ENCODE measurements around the gene CREG1.
"Not testable (repeated sequence)": the region's sequence is repeated elsewhere in the genome, so short reads cannot be mapped to it uniquely, and the experiment has no call there.

CREG1 gene

GRCh38 chr1:167565922-167566321, 12.4 kb upstream of the CREG1 start:
- no peak for DNase-seq

DNA sequence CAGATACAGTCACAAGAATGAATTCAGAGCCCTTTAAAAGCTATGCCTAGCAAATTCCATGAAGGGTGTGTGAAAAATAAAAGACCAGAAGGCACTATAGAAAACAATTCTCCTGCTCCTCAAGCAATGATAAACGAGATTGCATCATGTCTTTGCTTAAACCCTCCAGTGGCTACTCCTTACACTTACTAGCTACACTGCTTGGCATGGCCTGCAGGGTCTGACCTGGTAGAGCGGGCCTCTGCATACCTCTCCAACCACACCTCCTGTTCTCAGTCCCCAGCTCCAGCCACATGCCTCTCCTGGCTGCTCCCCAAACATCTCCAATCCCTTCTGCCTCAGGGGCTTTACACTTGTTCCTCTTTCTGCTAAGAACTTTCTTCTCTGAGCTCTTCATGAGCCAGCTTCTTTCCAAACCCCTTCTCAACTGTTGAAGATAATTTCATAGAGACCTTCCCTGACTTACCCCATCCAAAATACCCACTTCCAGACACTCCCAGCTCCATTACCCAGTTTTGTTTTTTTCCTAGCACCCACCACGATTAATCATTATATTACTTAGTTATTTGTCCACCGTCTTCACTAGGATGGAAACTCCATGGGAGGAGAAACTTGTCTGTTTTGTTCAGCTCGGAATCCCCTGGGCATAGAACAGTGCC, 11.2 kb upstream of the CREG1 start:
- no peak for DNase-seq

- no peak for DNase-seq
Measured at GRCh38 chr1:167563579-167564246, 10.2 kb upstream of the CREG1 start.

DNA sequence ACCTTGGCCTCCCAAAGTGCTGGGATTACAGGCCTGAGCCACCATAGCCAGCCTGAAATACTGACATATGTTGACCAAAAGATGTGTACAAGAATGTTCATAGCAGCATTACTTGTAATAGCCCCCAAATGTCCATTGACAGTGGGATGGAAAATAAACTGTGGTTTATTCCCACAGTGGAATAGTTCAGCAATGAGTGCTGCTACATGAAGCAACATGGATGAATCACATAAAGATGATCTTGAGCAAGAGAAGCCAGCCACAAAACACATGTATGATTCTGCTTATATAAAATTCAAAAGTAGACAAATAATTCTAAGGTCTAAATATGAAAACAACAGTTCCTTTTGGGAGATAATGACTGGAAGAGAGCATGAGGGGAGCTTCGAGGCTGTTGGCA, 9.1 kb upstream of the CREG1 start:
- DNase-seq = no peak

GRCh38 chr1:167561753-167562152, 8.2 kb upstream of the CREG1 start:
- DNase-seq = no peak

- DNase-seq = peak; percentile 53
Measured at GRCh38 chr1:167555971-167556714, 2.6 kb upstream of the CREG1 start.

DNA sequence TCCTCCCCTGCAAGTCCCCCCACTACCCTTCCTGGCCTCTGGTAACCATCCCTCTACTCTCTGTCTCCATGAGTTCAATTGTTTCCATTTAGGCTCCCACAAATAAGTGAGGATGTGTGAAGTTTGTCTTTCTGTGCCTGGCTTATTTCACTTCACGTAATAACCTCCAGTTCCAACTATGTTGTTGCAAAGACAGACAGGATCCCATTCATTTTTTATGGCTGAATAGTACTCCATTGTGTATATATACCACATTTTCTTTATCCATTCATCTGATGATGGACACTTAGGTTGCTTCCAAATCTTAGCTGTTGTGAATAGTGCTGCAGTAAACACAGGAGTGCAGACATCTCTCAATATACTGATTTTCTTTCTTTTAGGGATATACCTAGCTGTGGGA, 1.5 kb upstream of the CREG1 start:
- DNase-seq = not testable (repeated sequence)

DNA sequence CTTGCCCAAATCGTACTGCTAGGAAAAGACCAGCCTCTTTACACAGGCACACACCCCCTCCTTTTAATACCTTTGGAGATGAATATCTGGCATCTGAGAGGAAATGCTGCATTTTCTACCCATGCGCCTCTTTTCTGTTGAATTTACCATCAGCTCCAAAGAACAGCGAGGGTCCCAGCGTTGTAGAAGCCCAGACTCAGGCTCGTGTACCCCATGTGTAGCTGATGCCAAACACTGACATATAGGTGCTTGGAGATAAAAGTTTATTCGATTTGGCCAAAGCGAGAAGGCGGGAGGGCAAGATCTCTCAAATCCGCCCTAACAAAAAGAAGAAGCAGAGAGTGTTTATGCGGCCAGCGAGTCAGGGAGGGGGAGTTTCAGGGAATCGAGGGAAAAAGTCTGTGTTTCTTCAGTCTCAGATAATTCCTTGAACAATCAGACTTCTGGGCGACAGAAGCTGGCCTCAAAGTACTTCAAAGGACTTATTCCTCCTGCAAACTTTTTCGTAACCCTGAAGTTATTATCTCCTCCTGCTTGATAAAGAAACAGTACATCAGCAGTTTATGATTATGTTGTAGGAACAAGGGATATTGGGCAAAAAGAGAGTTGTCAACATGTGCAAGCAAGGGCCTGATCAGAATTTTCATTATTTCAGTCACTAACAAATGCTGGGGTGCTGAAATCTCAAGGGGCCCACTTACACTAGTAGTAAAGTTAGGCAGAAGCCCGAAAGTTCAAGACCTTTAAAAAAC, 642 bp upstream of the CREG1 start:
- peak; percentile 72 for DNase-seq

DNA sequence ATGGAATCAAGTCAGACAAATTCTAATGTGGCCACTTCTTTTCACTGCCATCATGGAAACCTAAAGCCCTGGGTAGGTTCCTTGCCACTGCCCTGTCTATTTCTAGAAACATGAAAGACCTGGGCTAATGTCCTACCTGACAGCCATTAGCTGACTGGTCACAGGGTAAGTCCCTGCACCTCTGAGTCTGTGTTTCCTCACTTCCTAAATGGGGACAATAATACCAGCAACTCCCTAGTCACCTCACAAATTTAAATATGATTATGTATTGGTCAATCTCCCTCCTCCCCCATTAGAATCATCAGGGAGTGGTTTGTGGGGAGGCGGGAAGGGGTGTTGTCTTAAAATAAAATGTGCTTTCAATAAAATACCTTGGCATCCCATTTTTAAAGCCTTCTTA, 2.2 kb downstream of the CREG1 start:
- DNase-seq = no peak

- DNase-seq = no peak
Measured at GRCh38 chr1:167548059-167548932, 5.3 kb downstream of the CREG1 start.

GRCh38 chr1:167546935-167547334, 6.6 kb downstream of the CREG1 start:
- no peak for DNase-seq

GRCh38 chr1:167545349-167545748, 8.2 kb downstream of the CREG1 start:
- no peak for DNase-seq

DNA sequence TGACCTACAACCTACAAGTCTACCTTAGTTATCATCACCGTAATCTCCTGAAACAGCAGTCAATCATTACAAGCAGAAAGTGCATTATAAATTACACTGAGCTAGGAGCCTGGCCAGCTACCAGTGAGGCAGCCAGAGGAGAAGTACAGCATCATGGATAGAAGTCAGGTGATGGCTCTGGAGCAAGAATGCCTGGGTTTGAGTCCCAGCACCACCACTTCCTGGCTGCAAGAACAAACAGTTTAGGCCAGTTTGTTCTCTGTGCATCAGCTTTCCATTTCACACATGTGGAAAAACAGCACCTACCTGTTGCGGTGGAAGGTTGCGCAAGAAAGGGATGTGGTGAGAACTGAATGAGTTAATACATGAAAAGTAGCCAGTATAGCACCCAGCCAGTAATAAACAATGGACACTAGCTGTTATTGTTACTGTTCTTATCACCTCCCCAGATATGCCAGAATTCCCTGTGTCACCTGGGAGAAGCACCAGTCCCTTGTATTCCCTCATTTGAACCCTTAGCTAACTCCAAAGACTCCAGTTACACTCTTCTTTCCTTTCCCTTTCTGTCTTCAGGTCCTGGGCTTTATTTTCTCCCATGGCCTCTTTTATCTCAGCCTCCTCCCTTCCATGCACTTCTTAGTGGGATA, 9.0 kb downstream of the CREG1 start:
- DNase-seq = no peak

DNA sequence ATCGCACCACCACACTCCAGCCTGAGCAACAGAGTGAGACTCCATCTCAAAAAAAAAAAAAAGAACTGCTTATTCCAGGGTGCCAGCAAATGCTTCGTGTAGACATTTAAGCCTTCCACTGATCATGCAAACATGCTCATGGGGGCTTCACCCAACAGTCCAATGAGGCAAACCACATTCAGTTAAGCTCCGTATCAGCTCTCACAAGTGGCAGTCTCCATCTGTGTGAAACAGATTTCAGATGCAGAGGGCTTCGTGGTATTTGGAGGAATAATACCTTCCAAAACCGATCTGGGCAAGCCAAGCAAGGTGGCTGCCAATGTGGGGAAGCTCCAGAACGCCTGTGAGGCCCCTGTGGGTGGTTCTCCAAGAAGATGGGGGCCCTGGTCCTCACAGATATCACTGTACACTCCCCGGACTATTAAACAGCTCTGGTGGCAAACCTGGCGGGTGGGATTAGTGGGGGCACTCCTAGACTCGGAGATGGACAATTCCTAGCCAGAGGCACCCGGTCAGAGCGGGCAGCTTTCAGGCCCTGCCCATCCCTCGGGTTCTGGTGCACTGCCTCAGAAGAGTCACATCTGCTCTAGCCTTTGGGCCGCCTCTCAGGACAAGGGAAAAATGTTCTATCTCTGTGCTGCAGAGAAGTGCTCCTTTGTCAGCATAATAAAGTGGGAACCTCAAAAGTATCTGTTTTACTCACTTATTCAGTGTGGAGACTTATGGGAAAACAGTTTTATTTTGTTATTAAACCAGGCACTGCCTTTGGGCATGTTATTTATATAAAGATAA, 10.2 kb downstream of the CREG1 start:
- no peak for DNase-seq

- no peak for DNase-seq
Measured at GRCh38 chr1:167542109-167543032, 11.2 kb downstream of the CREG1 start.

GRCh38 chr1:167541610-167542009, 12.0 kb downstream of the CREG1 start:
- DNase-seq = no peak

DNA sequence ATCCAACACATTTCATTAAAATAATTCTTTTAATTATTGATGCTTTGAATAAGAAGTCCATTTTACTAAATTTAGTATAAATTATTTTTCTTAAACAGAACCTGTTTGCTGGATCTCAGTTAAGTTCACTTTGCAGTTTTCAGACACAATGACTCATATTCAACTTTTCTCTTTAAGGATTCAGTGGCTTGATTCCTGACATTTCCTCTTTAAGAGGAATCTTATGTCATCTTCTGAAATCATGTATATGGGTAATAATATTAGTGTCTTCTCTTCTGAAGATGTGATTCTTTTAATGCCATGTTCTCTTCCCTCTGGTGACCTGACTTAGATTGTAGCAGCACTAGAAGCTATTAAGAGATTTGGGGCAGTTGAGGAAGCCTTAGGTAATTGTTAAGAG, 12.6 kb downstream of the CREG1 start:
- no peak for DNase-seq

DNA sequence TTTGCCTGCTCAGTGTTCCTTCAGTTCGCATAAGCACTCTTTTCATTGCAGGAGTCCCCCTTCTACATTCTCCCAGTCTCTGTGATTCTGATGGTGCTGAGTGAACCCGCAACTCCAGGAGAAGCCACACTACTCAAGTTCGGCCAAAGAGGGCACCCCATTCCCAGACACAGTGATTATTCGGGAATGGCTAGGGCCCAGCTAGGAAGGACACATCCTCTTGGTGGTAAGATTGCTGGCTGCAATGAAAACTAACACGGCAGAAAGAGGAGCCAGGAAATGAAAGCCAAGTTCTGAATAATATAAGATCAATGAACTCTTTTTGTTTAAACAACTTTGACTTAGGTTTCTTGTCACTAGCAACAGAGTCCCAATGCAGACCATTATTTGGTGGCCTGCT, 14.9 kb downstream of the CREG1 start:
- DNase-seq = no peak

- DNase-seq = peak; percentile 60
Measured at GRCh38 chr1:167533851-167534300, 19.7 kb downstream of the CREG1 start.
